HG03457 (cell line): Measurements from ENCODE around the gene CTSK.
"Not testable (repeated sequence)": the region's sequence is repeated elsewhere in the genome, so short reads cannot be mapped to it uniquely, and the experiment has no call there.

Experiments used
- ATAC-seq: cut with Tn5 transposase; IDR thresholded peaks from one replicate; pipeline ENCODE4 v1.9.1; 2021; ENCODE audit warnings: moderate number of reproducible peaks; ENCODE audit not compliant: unreplicated experiment

CTSK gene

DNA sequence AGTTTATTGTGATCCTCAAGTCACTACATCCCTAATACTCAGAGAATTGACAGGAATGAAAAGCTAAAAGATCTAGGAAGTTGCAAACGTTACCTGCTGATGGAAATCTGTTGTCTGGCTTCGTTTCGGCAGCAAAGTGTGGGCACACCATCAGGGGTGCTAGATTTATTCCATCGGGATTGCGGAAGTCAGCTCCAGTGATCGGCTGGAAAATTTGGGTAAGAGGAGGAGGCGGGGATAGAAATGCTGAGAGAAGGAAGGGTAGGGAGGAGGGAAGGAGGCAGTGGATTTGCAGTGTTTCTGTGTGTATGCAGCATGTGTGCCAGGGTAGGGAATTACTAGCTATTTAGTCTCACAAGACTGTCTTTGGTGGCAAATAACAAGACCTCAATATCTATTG, at the start of gene CTSK:
CTSK (minus strand) TSS at position 140 of the 400 bp plus-strand sequence. CDS start 1,455 bp downstream, outside the sequence.
- no peak for ATAC-seq

DNA sequence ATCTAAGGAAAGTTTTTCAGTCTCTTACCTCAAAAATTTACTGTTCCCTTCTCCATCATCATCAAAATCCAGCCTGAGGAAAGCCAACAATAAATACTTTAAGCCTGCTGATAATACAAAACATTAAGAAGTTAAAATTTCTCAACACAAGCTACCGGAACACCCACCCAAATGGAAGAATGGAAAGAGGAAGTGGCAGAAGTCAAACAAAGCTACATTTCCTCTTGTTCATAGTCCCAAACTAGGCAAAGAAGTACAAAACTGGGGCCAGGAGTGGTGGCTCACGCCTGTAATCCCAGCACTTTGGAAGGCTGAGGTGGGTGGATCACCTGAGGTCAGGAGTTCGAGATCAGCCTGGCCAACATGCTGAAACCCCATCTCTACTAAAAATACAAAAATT, 44.7 kb upstream of the CTSK start:
- not testable (repeated sequence) for ATAC-seq

DNA sequence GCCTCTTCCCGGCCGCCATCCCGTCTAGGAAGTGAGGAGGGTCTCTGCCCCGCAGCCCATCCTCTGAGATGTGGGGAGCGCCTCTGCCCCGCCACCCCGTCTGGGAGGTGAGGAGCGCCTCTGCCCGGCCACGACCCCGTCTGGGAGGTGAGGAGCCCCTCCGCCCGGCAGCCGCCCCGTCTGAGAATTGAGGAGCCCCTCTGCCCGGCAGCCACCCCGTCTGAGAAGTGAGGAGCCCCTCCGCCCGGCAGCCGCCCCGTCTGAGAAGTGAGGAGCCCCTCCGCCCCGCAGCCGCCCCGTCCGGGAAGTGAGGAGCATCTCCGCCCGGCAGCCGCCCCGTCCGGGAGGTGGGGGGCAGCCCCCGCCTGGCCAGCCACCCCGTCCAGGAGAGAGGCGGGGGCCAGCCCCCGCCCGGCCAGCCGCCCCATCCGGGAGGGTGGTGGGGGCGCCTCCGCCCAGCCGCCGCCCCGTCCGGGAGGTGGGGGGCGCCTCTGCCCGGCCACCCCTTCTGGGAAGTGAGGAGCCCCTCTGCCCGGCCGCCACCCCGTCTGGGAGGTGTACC, 42.8 kb upstream of the CTSK start:
- not testable (repeated sequence) for ATAC-seq

DNA sequence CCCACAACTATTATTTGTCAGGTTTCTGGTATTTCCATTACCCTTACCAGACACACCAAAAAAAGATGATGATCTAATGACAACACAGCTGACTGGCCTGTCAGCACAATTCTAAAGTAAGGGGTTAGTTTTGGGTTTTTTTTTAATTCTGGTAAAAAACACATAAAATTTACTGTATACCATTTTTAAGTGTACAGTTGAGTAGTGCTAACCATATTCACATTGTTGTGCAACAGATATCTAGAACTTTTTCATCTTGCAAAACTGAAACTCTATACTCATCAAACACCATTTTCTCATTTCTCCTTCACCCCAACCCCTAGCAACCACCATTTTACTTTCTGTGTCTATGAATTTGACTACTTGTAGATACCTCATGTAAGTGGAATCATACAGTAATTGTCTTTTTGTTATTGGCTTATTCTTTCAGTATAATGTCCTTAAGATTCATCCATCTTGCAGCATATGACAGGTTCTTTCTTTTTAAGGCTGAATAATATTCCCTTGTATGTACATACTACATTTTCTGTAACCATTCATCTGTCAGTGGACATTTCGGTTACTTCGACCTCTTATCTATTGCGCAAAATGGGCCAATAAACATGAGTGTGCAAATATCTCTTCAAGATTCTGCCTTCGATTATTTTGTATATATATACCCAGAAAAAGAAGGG, 38.5 kb upstream of the CTSK start:
- no peak for ATAC-seq

DNA sequence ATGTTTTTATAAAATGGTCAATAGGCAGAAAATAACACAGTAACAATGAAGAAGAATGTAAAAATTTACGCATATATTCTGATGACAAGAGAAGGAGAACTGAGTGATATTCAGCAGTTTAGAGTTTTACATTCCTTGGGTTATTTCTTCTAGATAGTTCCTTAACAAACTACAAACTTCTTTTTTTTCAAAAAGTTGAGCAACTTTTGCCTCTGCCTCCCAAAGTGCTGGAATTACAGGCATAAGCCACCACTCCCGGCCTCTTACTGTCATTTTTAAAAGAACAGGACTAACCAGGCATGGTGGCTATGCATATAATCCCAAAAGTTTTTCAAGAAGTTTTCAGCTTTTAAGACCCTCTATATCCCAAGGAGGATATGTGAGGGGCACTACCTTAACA, 35.4 kb upstream of the CTSK start:
- no peak for ATAC-seq

DNA sequence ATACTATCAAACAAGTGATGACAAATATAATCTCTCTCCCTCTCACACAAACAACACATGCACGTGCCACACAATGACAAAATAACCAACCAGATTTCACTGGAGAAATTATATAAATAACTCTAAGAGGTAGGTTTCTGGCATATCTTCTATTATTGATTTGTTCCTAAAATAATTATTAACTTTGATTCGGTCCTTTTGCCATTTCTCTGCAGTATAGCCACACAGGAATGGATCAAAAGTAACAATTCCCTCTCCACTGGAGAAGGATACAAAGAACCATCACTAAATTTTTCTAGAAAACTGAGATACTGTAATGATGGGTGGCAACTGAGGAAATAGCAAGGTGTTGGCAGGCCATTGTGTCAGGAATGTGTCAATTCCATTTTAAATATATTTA, 34.9 kb upstream of the CTSK start:
- ATAC-seq = no peak

DNA sequence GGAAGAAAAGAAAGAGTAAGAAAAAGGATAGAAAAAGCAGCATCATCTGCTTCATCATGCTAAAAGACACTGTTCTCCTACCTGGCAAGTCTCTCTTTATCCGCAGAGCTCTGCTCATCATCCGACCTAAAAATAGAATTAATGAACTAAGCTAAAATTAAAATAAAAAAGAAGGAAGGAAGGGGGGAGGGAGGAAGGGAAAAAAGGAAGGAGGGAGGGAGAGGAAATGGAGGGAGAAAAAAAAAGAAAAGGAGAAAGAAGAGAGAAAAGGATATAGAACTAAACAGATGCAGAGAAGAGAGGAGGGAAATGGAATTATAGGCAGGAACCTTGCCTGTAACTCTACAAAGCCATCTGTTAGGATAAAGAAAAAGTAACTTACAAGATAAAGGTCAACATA, 34.3 kb upstream of the CTSK start:
- ATAC-seq = no peak

DNA sequence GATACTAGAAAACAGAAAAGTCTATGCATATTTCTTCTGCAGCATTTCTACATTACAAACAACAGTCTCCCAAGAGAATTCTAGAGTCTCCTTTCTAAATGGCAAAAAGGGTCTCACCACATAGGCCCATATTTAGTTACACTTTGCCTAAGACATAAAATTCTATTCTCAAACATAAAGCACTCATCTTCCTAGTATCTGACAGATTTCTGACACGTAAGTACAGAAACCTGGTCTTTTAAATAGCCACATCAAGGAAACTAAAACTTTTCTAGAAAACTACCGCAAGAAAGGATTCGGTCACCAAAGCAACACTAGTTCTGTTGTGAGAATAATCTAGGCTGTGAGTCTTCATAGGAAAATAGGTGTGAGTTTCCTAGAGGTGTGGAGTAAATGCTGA, 33.6 kb upstream of the CTSK start:
- no peak for ATAC-seq

DNA sequence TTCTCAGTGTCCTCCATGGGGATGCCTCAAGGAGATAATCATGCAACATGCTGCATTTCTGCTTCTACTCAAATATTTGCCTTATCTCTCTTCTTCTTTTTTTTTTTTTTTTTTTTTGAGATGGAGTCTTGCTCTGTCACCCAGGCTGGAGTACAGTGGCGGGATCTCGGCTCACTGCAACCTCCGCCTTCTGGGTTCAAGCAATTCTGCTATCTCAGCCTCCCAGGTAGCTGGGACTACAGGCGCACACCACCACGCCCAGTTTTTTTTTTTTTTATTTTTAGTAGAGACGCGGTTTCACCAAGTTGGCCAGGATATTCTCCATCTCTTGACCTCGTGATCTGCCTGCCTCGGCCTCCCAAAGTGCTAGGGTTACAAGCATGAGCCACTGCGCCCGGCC, 32.8 kb upstream of the CTSK start:
- not testable (repeated sequence) for ATAC-seq

DNA sequence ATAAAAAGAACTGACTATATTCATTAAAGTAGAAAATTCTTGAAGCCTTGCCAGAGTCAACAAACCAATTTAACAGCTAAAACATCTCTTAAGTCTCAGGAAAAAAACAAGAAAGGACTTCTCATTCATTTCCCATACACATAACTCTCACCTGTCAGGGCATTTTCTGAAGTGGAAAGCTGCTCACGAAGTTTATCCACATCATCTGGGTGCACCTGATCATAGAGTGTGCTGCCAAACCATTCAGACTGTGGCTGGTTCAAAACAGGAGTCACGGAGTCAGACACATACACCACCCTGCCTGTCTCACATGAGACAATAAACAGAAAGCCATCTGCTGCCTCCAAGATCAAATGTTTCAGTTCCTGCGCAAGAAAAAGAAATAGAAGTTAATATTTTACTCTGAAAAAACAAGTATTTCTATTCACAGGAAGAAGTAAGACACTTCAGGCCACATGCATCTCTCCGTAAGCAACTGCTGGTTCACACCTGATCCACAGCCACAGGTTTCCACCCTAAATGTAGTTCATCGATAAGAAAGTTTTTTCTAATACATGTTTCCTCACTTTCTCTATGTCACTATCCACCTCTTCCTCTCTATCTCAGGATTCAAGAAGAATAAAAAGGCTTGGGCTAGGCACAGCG, 28.2 kb upstream of the CTSK start:
- ATAC-seq = no peak

DNA sequence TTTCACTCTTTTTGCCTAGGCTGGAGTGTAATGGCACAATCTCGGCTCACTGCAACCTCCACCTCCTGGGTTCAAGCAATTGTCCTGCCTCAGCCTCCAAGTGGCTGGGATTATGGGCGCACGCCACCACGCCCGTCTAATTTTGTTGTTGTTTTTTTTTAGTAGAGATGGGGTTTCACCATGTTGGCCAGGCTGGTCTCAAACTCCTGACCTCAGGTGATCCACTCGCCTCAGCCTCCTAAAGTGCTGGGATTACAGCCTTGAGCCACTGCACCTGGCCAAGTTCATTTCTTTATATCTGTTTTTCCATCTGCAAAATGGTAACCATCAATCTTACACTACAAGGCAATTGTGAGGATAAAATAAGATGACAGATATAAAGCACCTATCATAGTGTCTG, 25.9 kb upstream of the CTSK start:
- not testable (repeated sequence) for ATAC-seq

DNA sequence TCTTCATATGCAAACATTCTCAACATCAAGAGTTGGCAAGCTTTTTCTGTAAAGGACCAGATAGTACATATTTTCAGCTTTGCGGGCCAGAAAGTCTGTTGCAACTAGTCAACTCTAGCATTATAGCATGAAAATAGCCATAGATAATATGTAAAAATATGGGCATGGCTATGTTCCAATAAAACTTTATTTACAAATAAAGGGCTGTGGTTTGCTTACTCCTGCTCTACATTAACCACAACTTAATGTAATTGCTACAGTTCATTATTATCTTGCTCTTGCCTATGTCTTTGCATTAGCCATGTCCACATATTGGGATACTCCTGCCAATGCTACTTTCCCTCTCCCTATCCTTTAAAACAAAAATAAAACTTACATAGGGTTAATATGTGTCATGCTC, 24.5 kb upstream of the CTSK start:
- ATAC-seq = no peak

DNA sequence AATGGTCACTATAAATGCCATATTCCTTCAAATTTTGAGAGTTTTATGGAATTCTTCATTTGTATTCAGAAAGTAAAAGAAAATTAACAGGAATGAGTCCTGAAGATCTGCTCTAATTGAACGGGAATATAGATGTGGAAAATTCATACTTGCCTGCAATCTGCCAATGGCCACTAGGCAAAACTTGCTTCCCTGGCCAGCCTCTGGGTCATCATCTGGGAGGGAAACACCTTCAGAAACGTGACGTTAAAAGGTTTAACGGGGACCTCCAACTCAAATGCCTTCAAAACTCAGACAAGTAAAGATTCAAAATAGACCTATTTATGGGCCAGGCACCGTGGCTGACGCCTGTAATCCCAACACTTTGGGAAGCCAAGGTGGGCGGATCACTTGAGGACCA, 21.7 kb upstream of the CTSK start:
- no peak for ATAC-seq

DNA sequence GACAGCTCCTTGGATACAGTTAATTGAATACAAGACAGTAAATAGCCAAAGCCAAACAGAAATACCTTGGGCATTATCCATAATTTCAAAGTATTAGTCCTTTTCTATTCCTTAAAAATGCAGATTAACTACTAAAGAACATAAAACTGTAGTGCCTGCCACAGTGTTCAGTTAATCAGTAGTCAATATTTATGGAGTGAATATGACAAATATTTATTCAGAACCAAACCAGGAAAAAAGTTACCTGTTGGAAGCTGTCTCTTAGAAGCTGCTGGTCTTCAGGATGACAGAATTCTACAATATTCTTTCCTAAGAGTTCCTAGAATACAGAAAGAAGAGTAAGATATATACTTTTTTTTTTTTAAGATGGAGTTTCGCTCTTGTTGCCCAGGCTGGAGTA, 18.2 kb upstream of the CTSK start:
- no peak for ATAC-seq

DNA sequence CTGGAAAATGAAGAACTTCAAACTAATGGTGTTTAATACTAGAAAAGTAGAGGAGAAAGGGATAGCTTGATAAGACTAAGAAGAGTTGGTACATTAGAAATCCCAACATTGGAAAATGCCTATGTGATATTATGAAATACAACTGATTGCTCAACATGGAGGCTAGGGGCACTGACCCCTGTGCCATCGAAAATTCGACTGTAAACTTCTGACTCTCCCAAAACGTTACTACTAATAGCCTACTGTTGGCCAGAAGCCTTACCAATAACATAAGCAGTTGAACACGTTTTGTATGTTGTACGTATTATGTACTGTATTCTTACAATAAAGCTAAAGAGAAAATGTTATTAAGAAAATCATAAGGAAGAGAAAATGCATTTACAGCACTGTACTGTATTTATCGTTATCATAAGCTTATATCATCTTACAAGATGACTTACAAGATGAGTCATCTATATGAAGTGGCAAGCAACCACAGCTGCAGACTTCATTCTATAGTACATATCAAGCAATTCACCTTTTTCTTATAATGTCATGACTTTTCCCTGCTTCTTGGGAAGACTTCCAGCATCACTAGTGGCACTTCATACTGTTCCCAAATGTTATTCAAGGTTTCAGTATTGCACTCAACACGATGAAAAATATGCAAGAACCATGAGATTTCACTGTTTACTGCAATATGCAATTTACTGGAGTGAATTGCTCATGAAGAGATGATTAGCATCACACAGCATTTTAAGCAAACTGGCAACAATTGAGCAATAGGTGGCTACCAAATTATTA, 12.9 kb upstream of the CTSK start:
- ATAC-seq = no peak

DNA sequence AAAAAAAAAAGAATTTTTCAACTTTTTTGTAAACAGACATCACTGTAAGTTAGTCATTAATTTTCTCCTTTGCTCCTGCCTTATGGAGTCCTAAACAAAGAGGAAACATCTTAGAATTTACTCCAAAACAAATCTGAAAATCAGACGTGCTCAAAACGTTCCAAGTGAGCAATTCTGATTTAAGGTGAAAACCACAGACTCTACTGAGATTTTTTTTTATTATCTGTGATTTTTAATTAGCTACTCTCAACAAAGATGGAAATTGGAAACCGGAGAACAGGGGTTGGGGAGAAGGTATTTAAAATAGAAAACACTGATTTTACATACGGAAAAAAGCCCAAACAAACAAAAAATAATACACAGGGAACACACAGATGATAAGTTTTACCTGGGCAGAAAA, 7.8 kb upstream of the CTSK start:
- ATAC-seq = no peak

DNA sequence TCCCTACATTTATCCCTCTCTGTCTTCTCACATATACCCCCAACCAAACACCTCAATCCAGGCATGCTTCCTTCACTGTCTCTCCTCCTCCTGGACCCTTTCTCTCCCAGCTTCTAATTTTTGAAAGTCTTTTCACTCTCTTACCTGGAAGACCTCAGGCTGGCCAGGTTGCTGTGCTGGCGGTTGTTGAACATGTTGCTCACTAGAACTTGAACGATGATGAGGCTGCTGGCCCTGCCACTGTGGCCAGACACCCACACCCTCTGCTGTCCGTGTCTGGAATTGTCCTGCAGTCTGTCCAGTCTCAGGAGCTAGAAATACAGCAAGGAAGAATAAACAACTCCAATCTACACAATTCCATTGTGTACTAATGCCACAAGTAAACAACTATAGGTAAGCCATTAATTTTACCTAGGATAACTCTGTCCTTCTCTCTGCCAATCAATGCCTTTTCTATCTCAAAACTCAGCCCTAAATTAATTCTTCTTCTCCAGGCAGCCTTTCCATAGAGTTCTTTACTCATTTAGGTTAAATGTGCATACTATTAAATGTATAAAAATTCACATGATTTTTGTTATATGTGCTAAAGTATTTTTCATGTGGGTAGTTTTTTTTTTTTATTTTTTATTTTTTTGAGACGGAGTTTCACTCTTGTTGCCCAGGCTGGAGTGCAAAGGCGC, 5.1 kb upstream of the CTSK start:
- ATAC-seq = no peak

DNA sequence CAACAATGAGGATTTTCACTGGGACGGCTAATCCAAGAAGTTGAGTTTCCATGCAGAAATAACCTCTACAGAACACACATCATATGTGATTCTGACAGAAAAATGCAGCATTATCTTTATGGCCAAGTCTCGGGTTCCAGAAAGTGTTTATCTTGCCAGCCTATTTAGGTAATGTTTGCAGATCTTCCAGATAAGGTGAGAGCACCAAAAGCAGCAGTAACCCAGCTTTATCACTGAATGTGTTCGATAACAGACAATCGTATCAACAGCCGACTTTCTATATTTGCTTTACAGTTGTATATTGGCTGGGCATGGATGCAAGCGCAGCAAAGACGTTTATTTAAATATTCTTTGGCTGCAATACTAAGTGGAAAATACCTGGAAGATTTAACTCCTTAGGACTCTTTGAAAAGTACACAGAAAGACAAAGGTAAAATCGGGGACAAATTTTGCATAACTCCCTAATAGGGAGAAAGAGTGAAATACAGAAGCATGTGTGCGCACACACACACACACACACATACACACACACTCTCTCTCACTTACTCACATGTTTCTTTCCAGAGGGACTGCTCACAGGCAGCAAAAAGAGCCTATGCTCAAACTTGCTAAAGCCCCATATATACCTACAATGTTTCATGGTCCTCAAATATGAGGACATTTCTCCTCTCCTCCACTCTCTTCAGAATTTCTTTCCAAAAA, 3.0 kb upstream of the CTSK start:
- ATAC-seq = no peak

DNA sequence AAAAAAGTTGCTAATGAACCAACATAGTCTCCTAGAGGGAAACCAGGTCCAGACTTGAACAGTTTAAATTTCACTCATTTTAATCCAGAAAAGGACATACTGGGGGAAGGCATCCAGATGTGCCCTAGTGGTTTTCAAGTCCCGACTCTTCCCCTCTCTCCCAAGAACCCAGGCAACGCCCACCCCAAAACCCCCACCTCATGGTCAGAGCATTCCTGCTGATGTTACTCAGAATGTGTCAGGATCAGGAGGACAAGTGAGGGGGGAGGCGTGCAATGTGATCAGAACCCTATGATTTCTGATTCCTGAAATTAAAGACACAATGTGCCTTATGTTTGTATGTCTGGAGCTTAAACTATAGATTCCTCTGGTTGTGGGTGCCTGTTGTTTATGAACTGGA, 1.6 kb upstream of the CTSK start:
- no peak for ATAC-seq

DNA sequence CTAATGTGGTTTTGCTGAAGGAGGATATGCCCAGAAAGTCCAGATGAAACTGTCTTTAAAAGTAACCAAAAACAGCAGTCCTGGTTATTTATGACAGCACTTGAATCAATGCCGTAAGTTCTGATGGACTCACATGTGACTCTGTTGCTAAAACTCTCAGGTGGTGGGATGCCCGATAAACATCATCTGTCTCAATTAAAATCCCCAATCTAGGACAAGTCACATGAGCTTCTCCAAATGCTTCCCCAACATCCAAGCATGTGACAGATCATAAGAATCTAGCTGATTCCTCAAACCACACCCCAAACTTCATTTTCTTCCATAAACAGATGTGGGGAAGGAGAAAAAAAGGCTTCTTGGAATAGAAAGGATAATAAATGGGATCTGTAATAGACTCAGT, 786 bp upstream of the CTSK start:
- ATAC-seq = no peak
